ENCODE results near the gene NACAD. TPM values are rescaled to one million over a fixed set of nuclear protein-coding genes. Genes with fewer than 3 reads are reported as not detected.

The NACAD gene
- total and polyA plus RNA-seq, 2 of the 4 experiments (the other 2 are of a cell fraction): 0.54 to 2.2 TPM

- H3K4me2 ChIP-seq (ENCODE audit: low read depth, low read length): no peak overlapping the region
- intact Hi-C loops (cut with micrococcal nuclease): no loop called here
- H2BK20ac ChIP-seq (ENCODE audit: low read depth, low read length): no peak overlapping the region
- H3K27me3 ChIP-seq (ENCODE audit: control insufficient read depth, insufficient read depth, low read length): peaks cover 29% of the 10 kb centered on the region
- H3K4ac ChIP-seq (ENCODE audit: low read depth, low read length): no peak overlapping the region
- no peak overlapping the region for H4K91ac ChIP-seq (ENCODE audit: insufficient read depth, low read depth, low read length)
- no peaks in the 10 kb centered on the region for H4K20me1 ChIP-seq (ENCODE audit: insufficient read depth, low read length)
- no peak overlapping the region for H4K5ac ChIP-seq (ENCODE audit: low read depth, low read length)
- no peaks in the 10 kb centered on the region for H3K9me1 ChIP-seq (ENCODE audit: insufficient read depth, low read length)
- POLR2A ChIA-PET (ENCODE audit: unreplicated experiment): interaction anchor here (0.6 kb wide), 1 partner anchor 233 kb away, joined by 4 read pairs; no protein-coding TSS in a partner anchor
- H3K23ac ChIP-seq (ENCODE audit: low read depth, low read length): no peak overlapping the region
- 75% methylated on average over 1 of the region's 4 CpGs; no CpG with 5 or more reads in 1 of the 2 experiments for WGBS, 2 experiments (ENCODE audit: extremely low coverage in 2 of 2, insufficient read length in 1 of 2)
- no peak overlapping the region for H2BK15ac ChIP-seq (ENCODE audit: low read depth, low read length)
- no peak overlapping the region for H4K8ac ChIP-seq (ENCODE audit: low read depth in 2 of 2, low read length in 2 of 2)
- DNase-seq: no peak
- no peak overlapping the region for H3K27ac ChIP-seq (ENCODE audit: insufficient read depth, low read length)
- H3K36me3 ChIP-seq (ENCODE audit: control insufficient read depth, insufficient read depth, low read length): no peaks in the 10 kb centered on the region
- H3K4me3 ChIP-seq (ENCODE audit: insufficient read depth, low read depth, low read length): no peak overlapping the region
- H2AK9ac ChIP-seq (replicated peaks; ENCODE audit: low read depth, low read length, poor library complexity): no peak overlapping the region
- H3K9me3 ChIP-seq (ENCODE audit: control insufficient read depth, insufficient read depth, low read length): no peaks in the 10 kb centered on the region
- H2AFZ ChIP-seq (replicated peaks; ENCODE audit: low read length, poor library complexity): no peak overlapping the region
- no peak overlapping the region for H3K18ac ChIP-seq (ENCODE audit: low read depth, low read length)
- H3K9ac ChIP-seq (ENCODE audit: low read depth, low read length): no peak overlapping the region
- no peak overlapping the region for H3K14ac ChIP-seq (replicated peaks; ENCODE audit: low read depth, low read length)
- no peaks in the 10 kb centered on the region for H3K4me1 ChIP-seq (ENCODE audit: control insufficient read depth, insufficient read depth, low read length)
- no peak for TF ChIP-seq MAZ (IDR thresholded peaks at IDR 0.05; ENCODE audit: borderline replicate concordance, low read depth, low read length)
- no peak for TF ChIP-seq MAFK (IDR thresholded peaks at IDR 0.05; ENCODE audit: low read depth, low read length)
- no peak for TF ChIP-seq RFX5 (IDR thresholded peaks at IDR 0.05; ENCODE audit: low read depth, low read length)
- TF ChIP-seq, protein P1, sequence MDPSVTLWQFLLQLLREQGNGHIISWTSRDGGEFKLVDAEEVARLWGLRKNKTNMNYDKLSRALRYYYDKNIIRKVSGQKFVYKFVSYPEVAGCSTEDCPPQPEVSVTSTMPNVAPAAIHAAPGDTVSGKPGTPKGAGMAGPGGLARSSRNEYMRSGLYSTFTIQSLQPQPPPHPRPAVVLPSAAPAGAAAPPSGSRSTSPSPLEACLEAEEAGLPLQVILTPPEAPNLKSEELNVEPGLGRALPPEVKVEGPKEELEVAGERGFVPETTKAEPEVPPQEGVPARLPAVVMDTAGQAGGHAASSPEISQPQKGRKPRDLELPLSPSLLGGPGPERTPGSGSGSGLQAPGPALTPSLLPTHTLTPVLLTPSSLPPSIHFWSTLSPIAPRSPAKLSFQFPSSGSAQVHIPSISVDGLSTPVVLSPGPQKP (IDR thresholded peaks at IDR 0.05; ENCODE audit: borderline replicate concordance, low read depth, low read length): no peak
- no peak for TF ChIP-seq NFE2L2 (IDR thresholded peaks at IDR 0.05; ENCODE audit: low read depth, low read length)
- TF ChIP-seq RAD21 (IDR thresholded peaks at IDR 0.05; ENCODE audit: low read length): no peak
- TF ChIP-seq CEBPB (IDR thresholded peaks at IDR 0.05; ENCODE audit: low read depth, low read length): no peak
- TF ChIP-seq, protein P2, sequence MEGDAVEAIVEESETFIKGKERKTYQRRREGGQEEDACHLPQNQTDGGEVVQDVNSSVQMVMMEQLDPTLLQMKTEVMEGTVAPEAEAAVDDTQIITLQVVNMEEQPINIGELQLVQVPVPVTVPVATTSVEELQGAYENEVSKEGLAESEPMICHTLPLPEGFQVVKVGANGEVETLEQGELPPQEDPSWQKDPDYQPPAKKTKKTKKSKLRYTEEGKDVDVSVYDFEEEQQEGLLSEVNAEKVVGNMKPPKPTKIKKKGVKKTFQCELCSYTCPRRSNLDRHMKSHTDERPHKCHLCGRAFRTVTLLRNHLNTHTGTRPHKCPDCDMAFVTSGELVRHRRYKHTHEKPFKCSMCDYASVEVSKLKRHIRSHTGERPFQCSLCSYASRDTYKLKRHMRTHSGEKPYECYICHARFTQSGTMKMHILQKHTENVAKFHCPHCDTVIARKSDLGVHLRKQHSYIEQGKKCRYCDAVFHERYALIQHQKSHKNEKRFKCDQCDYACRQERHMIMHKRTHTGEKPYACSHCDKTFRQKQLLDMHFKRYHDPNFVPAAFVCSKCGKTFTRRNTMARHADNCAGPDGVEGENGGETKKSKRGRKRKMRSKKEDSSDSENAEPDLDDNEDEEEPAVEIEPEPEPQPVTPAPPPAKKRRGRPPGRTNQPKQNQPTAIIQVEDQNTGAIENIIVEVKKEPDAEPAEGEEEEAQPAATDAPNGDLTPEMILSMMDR (conservative IDR thresholded peaks at IDR 0.05; ENCODE audit: low read depth, low read length): no peak
- TF ChIP-seq USF2 (IDR thresholded peaks at IDR 0.05; ENCODE audit: low read depth, low read length): no peak
- TF ChIP-seq POLR2A (IDR thresholded peaks at IDR 0.05; ENCODE audit: low read depth, low read length): no peak
- no peak for TF ChIP-seq MXI1 (IDR thresholded peaks at IDR 0.05; ENCODE audit: borderline replicate concordance, low read depth, low read length)
- no peak for TF ChIP-seq SMC3 (IDR thresholded peaks at IDR 0.05; ENCODE audit: low read depth, low read length)
- TF ChIP-seq CHD1 (IDR thresholded peaks at IDR 0.05; ENCODE audit: low read depth, low read length): no peak
- H2BK120ac ChIP-seq (ENCODE audit: low read depth, low read length): no peak overlapping the region
- dilution Hi-C loops (cut with HindIII; ENCODE audit: low sequenced_read_pairs, unreplicated experiment): no loop called here
- in situ Hi-C loops (cut with MboI; ENCODE audit: low sequenced_read_pairs): no loop called here
- H3K79me1 ChIP-seq (ENCODE audit: low read depth in 1 of 2, low read length in 2 of 2): no peaks in the 10 kb centered on the region
- no peak overlapping the region for H3K56ac ChIP-seq (ENCODE audit: extremely low read depth, insufficient read depth, low read length)
- CTCF ChIA-PET: no interaction called here
- H2BK5ac ChIP-seq (ENCODE audit: low read depth, low read length, poor library complexity, severe bottlenecking): no peak overlapping the region
- ATAC-seq (ENCODE audit: low read depth): no peak
- no TSS peak for BruUV-seq (replicated peaks)
- no peak overlapping the region for H2AK5ac ChIP-seq (ENCODE audit: low read depth, low read length)
Observed at GRCh38 chr7:45118292-45118691, 29.5 kb upstream of the NACAD start.
